Measurements from ENCODE around the gene LAMA5. TPM values are rescaled to one million over a fixed set of nuclear protein-coding genes. Genes with fewer than 3 reads are reported as not detected.

The LAMA5 gene
- polyA plus RNA-seq, 1 of the 3 experiments (the other 2 are of a cell fraction), result 27.2 TPM

DNA sequence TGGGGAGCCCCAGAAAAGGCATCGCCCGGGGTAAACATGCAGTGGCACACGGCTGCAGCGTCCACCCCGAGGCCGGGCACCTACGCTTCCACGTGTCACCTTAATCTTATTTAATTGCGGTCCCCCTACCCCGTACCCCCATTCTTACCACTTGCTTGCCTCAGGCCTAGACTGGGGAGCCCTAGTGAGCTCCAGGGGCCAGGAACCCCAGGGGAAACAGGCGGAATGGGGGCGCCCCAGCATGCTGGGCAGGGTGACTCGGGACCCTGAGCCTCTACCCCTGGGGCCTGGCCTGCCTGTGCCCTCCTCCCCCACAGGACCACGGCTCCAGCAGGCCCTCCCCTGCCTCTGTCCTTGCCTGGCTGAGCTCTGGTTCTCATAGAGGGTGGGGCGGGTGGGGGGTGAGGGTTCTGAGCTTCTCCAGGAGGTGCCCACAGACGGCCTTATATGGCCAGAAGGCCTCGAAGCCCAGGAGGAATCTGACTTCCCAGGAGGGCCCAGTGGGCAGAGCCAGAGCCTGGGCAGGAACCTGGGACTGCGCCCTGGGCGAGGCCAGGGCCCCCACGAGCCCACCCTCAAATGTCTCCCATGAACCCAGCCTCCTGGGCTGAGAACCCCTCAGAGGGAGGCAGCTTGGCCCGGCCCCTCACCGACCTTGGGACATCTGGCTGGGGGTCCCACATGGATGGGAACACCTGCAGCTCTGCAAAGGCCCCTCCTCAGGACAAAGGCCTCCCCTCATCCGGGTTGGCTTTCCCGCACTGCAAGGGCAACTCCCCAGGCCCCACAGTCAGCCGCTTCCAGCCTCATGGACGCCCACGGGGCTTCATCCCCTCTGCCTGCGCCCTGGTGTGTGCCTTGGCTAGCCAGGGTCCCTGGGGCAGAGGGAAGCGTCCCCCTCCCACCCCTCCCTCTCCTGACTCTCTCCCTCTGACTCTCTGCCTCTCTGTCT is 5.2 kb upstream of the LAMA5 start:
- WGBS (ENCODE audit: low lambda C conversion rate), result 90% methylated on average over 15 of the region's 29 CpGs
- Histone ChIP-seq H3K27ac (ENCODE audit: low read depth in 2 of 2, low read length in 1 of 2) (no peak overlapping the region; a peak in 1 of 4 replicates), H3K27me3 (ENCODE audit: insufficient read depth) (no peaks in the 10 kb centered on the region), H3K4me1 (ENCODE audit: control insufficient read depth in 1 of 2, insufficient read depth in 2 of 2, low read depth in 1 of 2, low read length in 1 of 2) (peaks cover 33 to 78% of the 10 kb centered on the region in 2 experiments; a peak in 3 of 4 replicates), H3F3A (replicated peaks; ENCODE audit: insufficient read depth) (peaks cover 10% of the 10 kb centered on the region), H3K36me3 (replicated peaks in 1 of 2; ENCODE audit: control insufficient read depth in 1 of 2, insufficient read depth in 2 of 2, low read length in 1 of 2) (peaks cover 0 to 3% of the 10 kb centered on the region in 2 experiments), H3K4me3 (ENCODE audit: low read depth in 2 of 2, low read length in 1 of 2) (no peak overlapping the region), H2AFZ (ENCODE audit: low read depth) (no peak overlapping the region), H3K9ac (no peak overlapping the region), H3K4me2 (no peak overlapping the region), H3K9me2 (no peaks in the 10 kb centered on the region), H4K20me1 (ENCODE audit: insufficient read depth) (no peaks in the 10 kb centered on the region), H3K79me2 (ENCODE audit: insufficient read depth) (no peaks in the 10 kb centered on the region), H3K9me3 (no peaks in the 10 kb centered on the region)
- no peak for TF ChIP-seq FOXM1 (IDR thresholded peaks at IDR 0.05; ENCODE audit: low read depth)
- TF ChIP-seq NRF1 (IDR thresholded peaks at IDR 0.05; ENCODE audit: low read depth, low read length), result no peak
- no peak for TF ChIP-seq RXRA (IDR thresholded peaks at IDR 0.05; ENCODE audit: borderline replicate concordance, low read depth)
- TF ChIP-seq, protein P1, sequence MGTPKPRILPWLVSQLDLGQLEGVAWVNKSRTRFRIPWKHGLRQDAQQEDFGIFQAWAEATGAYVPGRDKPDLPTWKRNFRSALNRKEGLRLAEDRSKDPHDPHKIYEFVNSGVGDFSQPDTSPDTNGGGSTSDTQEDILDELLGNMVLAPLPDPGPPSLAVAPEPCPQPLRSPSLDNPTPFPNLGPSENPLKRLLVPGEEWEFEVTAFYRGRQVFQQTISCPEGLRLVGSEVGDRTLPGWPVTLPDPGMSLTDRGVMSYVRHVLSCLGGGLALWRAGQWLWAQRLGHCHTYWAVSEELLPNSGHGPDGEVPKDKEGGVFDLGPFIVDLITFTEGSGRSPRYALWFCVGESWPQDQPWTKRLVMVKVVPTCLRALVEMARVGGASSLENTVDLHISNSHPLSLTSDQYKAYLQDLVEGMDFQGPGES (IDR thresholded peaks at IDR 0.05; ENCODE audit: low read depth, low read length), result no peak
- no peak for TF ChIP-seq POLR2AphosphoS5 (IDR thresholded peaks at IDR 0.05; ENCODE audit: low read depth, low read length)
- TF ChIP-seq FOSL2 (IDR thresholded peaks at IDR 0.05; ENCODE audit: borderline replicate concordance, low read depth), result no peak
- no peak for DNase-seq
- CTCF ChIA-PET, result interaction anchor here (12.0 kb wide), 1 partner anchor 9 kb away, joined by 127 read pairs; no protein-coding TSS in a partner anchor
- POLR2A ChIA-PET, result no interaction called here

DNA sequence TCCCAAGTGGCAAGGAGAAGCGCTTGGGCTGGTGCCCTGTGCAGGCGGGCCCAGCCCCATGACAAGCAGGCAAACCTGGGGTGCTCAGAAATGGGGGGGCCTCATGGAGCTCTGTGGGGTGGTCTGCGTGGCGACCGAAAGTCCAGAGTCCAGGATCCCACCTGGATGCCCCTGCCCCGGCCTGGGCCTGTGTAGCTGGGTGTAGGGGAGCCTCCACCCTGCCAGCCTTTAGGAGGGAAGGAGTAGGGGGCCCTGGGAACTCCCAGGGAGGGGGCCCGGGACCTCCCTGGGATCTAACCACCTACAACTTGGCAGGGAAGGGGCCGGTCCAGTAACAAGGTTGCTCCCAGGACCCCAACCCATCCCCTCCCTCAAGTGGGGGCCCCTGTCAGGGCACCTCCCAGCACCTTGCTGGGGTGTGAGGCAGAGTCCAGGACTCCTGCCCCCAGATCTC is 4.5 kb upstream of the LAMA5 start:
- POLR2A ChIA-PET, result interaction anchor here (1.0 kb wide), 1 partner anchor 14 kb away, joined by 5 read pairs; no protein-coding TSS in a partner anchor
- no peaks in the 10 kb centered on the region for H3K27me3 ChIP-seq (ENCODE audit: insufficient read depth)
- no peak overlapping the region for H3K4me2 ChIP-seq
- H3K36me3 ChIP-seq (replicated peaks in 1 of 2; ENCODE audit: control insufficient read depth in 1 of 2, insufficient read depth in 2 of 2, low read length in 1 of 2), result no peaks in the 10 kb centered on the region
- CTCF ChIA-PET, result interaction anchor here (4.5 to 12.0 kb wide), 2 partner anchors 9 to 34 kb away, joined by 13 to 127 read pairs; no protein-coding TSS in a partner anchor
- peaks cover 33 to 71% of the 10 kb centered on the region in 2 experiments; a peak in 3 of 4 replicates for H3K4me1 ChIP-seq (ENCODE audit: control insufficient read depth in 1 of 2, insufficient read depth in 2 of 2, low read depth in 1 of 2, low read length in 1 of 2)
- no CpG with 5 or more reads among the region's 8 CpGs for WGBS (ENCODE audit: low lambda C conversion rate)
- H3F3A ChIP-seq (replicated peaks; ENCODE audit: insufficient read depth), result peaks cover 10% of the 10 kb centered on the region
- no peak overlapping the region; a peak in 1 of 4 replicates for H3K27ac ChIP-seq (ENCODE audit: low read depth in 2 of 2, low read length in 1 of 2)
- no peak overlapping the region for H3K4me3 ChIP-seq (ENCODE audit: low read depth in 2 of 2, low read length in 1 of 2)
- no peak for DNase-seq
- H3K9me3 ChIP-seq, result no peaks in the 10 kb centered on the region
- H3K9me2 ChIP-seq, result no peaks in the 10 kb centered on the region
- no peaks in the 10 kb centered on the region for H4K20me1 ChIP-seq (ENCODE audit: insufficient read depth)
- no peak overlapping the region for H3K9ac ChIP-seq
- H3K79me2 ChIP-seq (ENCODE audit: insufficient read depth), result no peaks in the 10 kb centered on the region
- no peak overlapping the region for H2AFZ ChIP-seq (ENCODE audit: low read depth)
- TF ChIP-seq CHD2 (IDR thresholded peaks at IDR 0.05; ENCODE audit: low read length, partially characterized antibody) (no peak), TEAD4 (IDR thresholded peaks at IDR 0.05; ENCODE audit: borderline replicate concordance, insufficient read depth) (no peak), TCF12 (IDR thresholded peaks at IDR 0.05) (no peak), GABPA (IDR thresholded peaks at IDR 0.05; ENCODE audit: low read depth) (no peak), MXI1 (IDR thresholded peaks at IDR 0.05; ENCODE audit: low read depth, low read length) (no peak), EP300 (IDR thresholded peaks at IDR 0.05; ENCODE audit: borderline replicate concordance in 1 of 2, low read depth in 1 of 2, low read length in 1 of 2) (no peak), JUND (IDR thresholded peaks at IDR 0.05) (no peak), YY1 (IDR thresholded peaks at IDR 0.05; ENCODE audit: low read depth) (no peak), SIN3A (IDR thresholded peaks at IDR 0.05; ENCODE audit: borderline replicate concordance, low read depth, low read length) (no peak), RAD21 (IDR thresholded peaks at IDR 0.05; ENCODE audit: low read length) (no peak)
- TF ChIP-seq, protein P2, sequence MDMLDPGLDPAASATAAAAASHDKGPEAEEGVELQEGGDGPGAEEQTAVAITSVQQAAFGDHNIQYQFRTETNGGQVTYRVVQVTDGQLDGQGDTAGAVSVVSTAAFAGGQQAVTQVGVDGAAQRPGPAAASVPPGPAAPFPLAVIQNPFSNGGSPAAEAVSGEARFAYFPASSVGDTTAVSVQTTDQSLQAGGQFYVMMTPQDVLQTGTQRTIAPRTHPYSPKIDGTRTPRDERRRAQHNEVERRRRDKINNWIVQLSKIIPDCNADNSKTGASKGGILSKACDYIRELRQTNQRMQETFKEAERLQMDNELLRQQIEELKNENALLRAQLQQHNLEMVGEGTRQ (IDR thresholded peaks at IDR 0.05; ENCODE audit: borderline replicate concordance, low read depth, low read length), result no peak
- TF ChIP-seq, protein P3, sequence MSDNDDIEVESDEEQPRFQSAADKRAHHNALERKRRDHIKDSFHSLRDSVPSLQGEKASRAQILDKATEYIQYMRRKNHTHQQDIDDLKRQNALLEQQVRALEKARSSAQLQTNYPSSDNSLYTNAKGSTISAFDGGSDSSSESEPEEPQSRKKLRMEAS (IDR thresholded peaks at IDR 0.05; ENCODE audit: low read depth), result no peak
- TF ChIP-seq, protein P4, sequence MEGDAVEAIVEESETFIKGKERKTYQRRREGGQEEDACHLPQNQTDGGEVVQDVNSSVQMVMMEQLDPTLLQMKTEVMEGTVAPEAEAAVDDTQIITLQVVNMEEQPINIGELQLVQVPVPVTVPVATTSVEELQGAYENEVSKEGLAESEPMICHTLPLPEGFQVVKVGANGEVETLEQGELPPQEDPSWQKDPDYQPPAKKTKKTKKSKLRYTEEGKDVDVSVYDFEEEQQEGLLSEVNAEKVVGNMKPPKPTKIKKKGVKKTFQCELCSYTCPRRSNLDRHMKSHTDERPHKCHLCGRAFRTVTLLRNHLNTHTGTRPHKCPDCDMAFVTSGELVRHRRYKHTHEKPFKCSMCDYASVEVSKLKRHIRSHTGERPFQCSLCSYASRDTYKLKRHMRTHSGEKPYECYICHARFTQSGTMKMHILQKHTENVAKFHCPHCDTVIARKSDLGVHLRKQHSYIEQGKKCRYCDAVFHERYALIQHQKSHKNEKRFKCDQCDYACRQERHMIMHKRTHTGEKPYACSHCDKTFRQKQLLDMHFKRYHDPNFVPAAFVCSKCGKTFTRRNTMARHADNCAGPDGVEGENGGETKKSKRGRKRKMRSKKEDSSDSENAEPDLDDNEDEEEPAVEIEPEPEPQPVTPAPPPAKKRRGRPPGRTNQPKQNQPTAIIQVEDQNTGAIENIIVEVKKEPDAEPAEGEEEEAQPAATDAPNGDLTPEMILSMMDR (IDR thresholded peaks at IDR 0.05), result no peak
- TF ChIP-seq, protein P1 (IDR thresholded peaks at IDR 0.05; ENCODE audit: low read depth, low read length), result no peak
